Measurements from ENCODE around the gene ZNF543. TPM values are rescaled to one million over a fixed set of nuclear protein-coding genes. Genes with fewer than 3 reads are reported as not detected.

Gene ZNF543
- total and polyA plus RNA-seq, 9 donors: 4.4 to 13.8 (median 5.8) TPM

DNA sequence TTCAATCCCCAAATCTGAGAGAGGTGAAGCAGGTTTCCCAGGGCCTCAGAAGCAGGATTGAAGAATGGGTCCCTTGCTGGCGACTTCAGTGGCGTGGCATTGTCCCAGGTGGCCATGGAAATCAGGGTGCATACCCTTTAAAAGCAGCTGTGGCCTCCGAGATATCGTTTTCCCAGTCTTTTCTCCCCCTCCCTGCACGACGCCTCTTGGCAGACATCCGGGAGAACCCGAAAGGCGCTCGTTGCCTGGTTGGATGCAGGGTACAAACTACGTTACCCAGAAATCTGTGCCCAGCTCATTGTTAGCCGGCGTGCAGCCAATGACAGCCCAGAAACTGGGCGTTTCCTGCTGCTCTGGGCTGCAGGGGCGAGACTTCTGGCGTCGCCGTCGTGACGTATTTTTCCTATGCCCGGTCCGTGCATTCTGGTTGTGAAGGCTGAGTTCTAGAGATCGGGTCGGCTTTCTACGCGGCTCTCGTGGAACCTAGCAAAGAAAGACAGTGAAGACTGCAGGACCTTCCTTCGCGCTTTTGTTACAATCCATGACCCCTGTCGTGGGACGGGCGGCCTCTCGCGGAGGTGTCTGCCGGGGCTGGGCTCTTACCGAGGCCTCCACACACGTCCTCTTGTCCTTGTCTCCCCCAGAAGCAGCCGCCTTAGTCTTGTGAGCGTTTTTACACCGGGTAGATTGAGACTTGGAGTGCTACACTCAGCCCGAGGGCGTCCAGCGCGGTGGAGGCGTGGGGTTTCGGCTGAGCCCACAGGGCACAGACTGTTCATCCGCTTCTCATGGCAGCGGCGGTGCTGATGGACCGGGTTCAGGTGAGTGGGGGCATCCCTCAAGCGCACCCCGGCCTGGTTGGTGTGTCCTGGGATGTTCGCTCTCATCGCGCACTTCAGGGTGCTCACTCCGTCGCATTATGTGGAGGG lies 30.9 kb downstream of the ZNF543 start, which contains the start of gene ZNF304:
Gene ZNF304 (plus strand): TSS at position 395 of the 929 bp plus-strand sequence. CDS start 394 bp downstream, at position 789.
- Histone ChIP-seq H3K36me3 (ENCODE audit: control insufficient read depth, insufficient read depth, low read length) (peaks cover 34% of the 10 kb centered on the region), H3K4me3 (ENCODE audit: low read length) (peak within 1 kb of the TSS; percentile 89), H3K27me3 (ENCODE audit: control insufficient read depth, insufficient read depth, low read length) (no peaks in the 10 kb centered on the region), H3K27ac (ENCODE audit: low read length) (peak within 1 kb of the TSS; percentile 77), H3K9me3 (replicated peaks; ENCODE audit: control insufficient read depth, low read depth, low read length) (no peaks in the 10 kb centered on the region), H3K4me1 (ENCODE audit: control insufficient read depth, insufficient read depth, low read length) (peaks cover 10% of the 10 kb centered on the region)
- under 1% methylated on average over 53 of the region's 57 CpGs for WGBS (ENCODE audit: insufficient coverage)
- DNase-seq: peak; percentile 99

DNA sequence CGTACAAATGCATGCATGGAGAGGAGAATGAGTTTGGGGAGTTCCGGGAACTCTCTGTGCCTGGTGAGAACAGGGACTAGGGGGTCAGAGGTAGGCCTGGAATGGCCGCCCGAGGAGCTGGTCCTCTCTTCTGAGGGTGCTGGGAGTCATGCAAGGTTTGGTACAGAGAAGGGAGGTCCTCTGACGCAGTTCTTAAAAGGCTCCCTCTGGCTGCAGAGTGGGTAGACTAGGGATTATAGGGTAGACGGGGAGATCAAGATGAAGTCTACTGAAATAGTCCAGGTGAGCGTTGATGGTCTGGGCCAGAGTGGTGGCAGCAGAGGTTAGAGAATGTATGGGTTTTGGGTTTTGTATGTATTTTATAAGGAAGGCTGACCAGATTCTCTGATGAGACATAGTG lies 31.6 kb downstream of the ZNF543 start:
- no peak overlapping the region for H3K27ac ChIP-seq (ENCODE audit: low read length)
- peaks cover 42% of the 10 kb centered on the region for H3K36me3 ChIP-seq (ENCODE audit: control insufficient read depth, insufficient read depth, low read length)
- H3K27me3 ChIP-seq (ENCODE audit: control insufficient read depth, insufficient read depth, low read length): no peaks in the 10 kb centered on the region
- no peak for DNase-seq
- 17% methylated on average over 7 of the region's 7 CpGs for WGBS (ENCODE audit: insufficient coverage)
- peaks cover 10% of the 10 kb centered on the region for H3K4me1 ChIP-seq (ENCODE audit: control insufficient read depth, insufficient read depth, low read length)
- peak overlapping the region; percentile 89 for H3K4me3 ChIP-seq (ENCODE audit: low read length)
- H3K9me3 ChIP-seq (replicated peaks; ENCODE audit: control insufficient read depth, low read depth, low read length): no peaks in the 10 kb centered on the region

DNA sequence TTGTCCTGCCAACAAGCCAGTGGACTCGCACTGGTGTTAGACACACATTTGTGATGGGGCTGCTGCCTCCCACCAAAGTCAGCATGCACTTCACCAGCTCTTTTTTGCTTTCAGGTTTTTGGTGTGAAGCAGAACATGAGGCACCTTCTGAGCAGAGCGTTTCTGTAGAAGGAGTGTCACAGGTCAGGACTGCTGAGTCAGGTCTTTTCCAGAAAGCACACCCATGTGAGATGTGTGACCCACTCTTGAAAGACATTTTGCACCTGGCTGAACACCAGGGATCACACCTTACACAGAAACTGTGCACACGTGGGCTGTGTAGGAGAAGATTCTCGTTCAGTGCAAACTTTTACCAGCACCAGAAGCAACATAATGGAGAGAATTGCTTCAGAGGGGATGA lies 35.6 kb downstream of the ZNF543 start:
- no peak overlapping the region for H3K4me3 ChIP-seq (ENCODE audit: low read length)
- DNase-seq: no peak

DNA sequence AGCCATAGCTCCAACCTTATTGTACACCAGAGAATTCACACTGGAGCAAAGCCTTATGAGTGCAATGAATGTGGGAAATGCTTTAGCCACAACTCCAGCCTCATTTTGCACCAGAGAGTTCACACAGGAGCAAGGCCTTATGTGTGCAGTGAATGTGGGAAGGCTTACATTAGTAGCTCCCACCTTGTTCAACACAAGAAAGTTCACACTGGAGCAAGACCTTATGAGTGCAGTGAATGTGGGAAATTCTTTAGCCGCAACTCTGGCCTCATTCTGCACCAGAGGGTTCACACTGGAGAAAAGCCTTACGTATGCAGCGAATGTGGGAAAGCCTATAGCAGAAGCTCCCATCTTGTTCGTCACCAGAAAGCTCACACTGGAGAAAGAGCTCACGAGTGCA lies 37.1 kb downstream of the ZNF543 start:
- H3K27me3 ChIP-seq (ENCODE audit: control insufficient read depth, insufficient read depth, low read length): no peaks in the 10 kb centered on the region
- no peak overlapping the region for H3K4me3 ChIP-seq (ENCODE audit: low read length)
- 92% methylated on average over 4 of the region's 5 CpGs for WGBS (ENCODE audit: insufficient coverage)
- H3K9me3 ChIP-seq (replicated peaks; ENCODE audit: control insufficient read depth, low read depth, low read length): no peaks in the 10 kb centered on the region
- H3K27ac ChIP-seq (ENCODE audit: low read length): no peak overlapping the region
- H3K36me3 ChIP-seq (ENCODE audit: control insufficient read depth, insufficient read depth, low read length): peaks cover 61% of the 10 kb centered on the region
- H3K4me1 ChIP-seq (ENCODE audit: control insufficient read depth, insufficient read depth, low read length): peaks cover 2% of the 10 kb centered on the region
- DNase-seq: no peak

More for the DNA sequence above, 35.6 kb downstream of the ZNF543 start:
- Histone ChIP-seq H3K4me1 (ENCODE audit: control insufficient read depth, insufficient read depth, low read length) (peaks cover 10% of the 10 kb centered on the region), H3K27ac (ENCODE audit: low read length) (no peak overlapping the region), H3K27me3 (ENCODE audit: control insufficient read depth, insufficient read depth, low read length) (no peaks in the 10 kb centered on the region), H3K36me3 (ENCODE audit: control insufficient read depth, insufficient read depth, low read length) (peaks cover 61% of the 10 kb centered on the region), H3K9me3 (replicated peaks; ENCODE audit: control insufficient read depth, low read depth, low read length) (no peaks in the 10 kb centered on the region)
- WGBS (ENCODE audit: insufficient coverage): 100% methylated on average over 1 of the region's 4 CpGs

DNA sequence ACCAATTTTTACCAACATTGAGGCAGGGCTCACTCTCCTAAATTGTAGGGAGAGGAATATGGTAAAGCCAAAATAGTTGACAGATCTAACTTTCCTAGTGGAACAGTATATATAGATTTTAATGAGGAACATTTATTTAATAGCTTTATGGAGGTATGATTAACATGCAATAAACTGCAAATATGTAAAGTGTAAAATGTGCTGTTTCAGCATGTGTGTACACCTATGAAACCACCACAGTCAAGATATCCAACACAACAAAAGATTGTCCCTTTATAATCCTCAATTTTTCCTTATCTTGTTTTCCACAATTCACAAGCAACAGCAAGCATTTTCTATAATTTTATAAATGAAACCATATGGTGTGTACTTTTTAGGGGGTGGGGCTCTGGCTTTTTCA lies 39.0 kb downstream of the ZNF543 start:
- Histone ChIP-seq H3K4me1 (ENCODE audit: control insufficient read depth, insufficient read depth, low read length) (peaks cover 9% of the 10 kb centered on the region), H3K4me3 (ENCODE audit: low read length) (no peak overlapping the region), H3K27ac (ENCODE audit: low read length) (no peak overlapping the region), H3K36me3 (ENCODE audit: control insufficient read depth, insufficient read depth, low read length) (peaks cover 45% of the 10 kb centered on the region), H3K9me3 (replicated peaks; ENCODE audit: control insufficient read depth, low read depth, low read length) (no peaks in the 10 kb centered on the region), H3K27me3 (ENCODE audit: control insufficient read depth, insufficient read depth, low read length) (no peaks in the 10 kb centered on the region)
- DNase-seq: no peak

DNA sequence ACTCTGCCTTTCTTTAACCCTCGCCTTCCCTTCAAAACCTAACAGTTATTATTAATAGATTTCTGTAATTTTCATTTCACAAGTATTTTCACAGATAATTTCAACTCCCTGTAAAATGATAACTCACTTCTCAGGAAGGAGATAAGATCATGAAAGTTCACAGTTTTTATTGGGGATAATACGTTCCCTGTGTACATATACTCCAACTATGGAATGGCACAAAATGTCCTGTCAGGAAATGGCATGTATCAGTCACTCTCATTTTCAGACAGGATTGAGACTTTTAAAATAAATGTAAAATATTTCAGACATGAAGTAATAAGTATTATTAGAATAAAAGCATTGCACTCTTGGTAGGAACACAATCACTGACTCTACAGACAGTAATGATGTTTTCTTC lies 42.1 kb downstream of the ZNF543 start:
- DNase-seq: no peak
- Histone ChIP-seq H3K4me1 (ENCODE audit: control insufficient read depth, insufficient read depth, low read length) (peaks cover 11% of the 10 kb centered on the region), H3K27ac (ENCODE audit: low read length) (peak overlapping the region; percentile 96), H3K36me3 (ENCODE audit: control insufficient read depth, insufficient read depth, low read length) (peaks cover 17% of the 10 kb centered on the region), H3K27me3 (ENCODE audit: control insufficient read depth, insufficient read depth, low read length) (no peaks in the 10 kb centered on the region), H3K9me3 (replicated peaks; ENCODE audit: control insufficient read depth, low read depth, low read length) (no peaks in the 10 kb centered on the region), H3K4me3 (ENCODE audit: low read length) (peak overlapping the region; percentile 52)
- WGBS (ENCODE audit: insufficient coverage): no CpG with 5 or more reads among the region's 2 CpGs

DNA sequence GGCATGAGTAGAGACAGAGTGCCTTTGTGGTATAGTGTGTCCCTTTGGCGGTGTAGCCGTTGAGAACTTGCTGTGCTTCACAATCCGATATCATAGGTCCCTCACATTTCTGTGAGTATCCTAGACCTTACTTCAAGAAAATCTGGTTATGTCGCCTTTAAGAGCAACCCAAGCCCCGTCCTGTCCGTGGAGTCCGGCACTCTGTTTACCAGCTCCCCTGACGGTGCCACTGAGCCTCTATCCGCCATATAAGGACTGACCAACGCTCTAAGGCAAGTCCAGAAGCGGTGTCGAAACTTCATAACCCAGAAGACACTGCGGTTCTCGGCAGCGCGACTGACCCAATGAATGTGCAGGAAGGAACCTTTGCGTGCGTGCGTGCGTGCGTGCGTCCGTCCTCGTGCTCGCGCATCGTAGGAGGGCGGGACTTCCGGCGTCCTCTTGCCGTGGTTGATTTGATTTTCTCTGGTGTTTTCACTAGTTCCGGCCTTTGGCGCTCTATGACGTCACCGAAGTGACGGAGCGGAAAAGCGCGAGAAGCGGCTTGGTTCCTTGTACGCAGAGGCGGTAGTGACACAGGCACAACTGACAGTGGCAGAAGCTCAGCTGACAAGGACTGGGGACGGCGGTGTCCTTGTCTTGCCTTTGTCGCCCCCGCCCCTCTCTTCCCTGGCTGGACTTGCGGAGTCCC lies 42.9 kb downstream of the ZNF543 start, which contains the start of the genes TRAPPC2B and ZNF547:
Gene TRAPPC2B (plus strand): TSS at position 555 of the 691 bp plus-strand sequence. CDS start 1,283 bp downstream, outside the sequence.
Gene ZNF547 (plus strand): TSS at position 555 of the 691 bp plus-strand sequence. CDS start 5,005 bp downstream, outside the sequence.
- peak within 1 kb of the TSS; percentile 84 for H3K4me3 ChIP-seq (ENCODE audit: low read length)
- peak within 1 kb of the TSS; percentile 96 for H3K27ac ChIP-seq (ENCODE audit: low read length)
- WGBS (ENCODE audit: insufficient coverage): under 1% methylated on average over 46 of the region's 47 CpGs
- no peaks in the 10 kb centered on the region for H3K9me3 ChIP-seq (replicated peaks; ENCODE audit: control insufficient read depth, low read depth, low read length)
- DNase-seq: peak; percentile 100
- no peaks in the 10 kb centered on the region for H3K27me3 ChIP-seq (ENCODE audit: control insufficient read depth, insufficient read depth, low read length)
- peaks cover 11% of the 10 kb centered on the region for H3K4me1 ChIP-seq (ENCODE audit: control insufficient read depth, insufficient read depth, low read length)
- peaks cover 14% of the 10 kb centered on the region for H3K36me3 ChIP-seq (ENCODE audit: control insufficient read depth, insufficient read depth, low read length)

DNA sequence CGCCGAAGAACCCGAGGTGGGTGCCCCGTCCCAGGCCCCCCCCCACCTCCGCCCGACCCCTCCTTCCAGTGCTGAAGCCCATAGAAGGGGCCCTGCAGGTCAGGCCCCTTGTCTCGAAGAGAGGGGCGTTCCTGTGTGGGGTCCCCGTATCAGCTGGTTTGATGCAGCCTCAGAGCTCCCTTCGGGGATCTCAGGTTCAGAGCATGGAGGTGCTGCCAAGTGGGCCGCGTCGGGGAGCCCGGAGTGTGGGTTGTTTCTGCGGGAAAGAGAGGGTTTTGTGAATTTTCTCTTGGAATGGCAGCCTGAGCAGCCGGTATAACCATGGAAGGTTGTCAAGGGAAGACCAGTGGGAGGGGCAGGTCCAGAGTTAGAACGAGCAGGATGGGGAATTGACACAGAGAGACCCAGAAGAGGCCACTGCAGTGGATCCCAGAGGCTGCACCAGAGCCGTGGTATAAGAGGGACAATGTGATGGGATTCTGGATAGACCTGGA lies 43.5 kb downstream of the ZNF543 start:
- Histone ChIP-seq H3K36me3 (ENCODE audit: control insufficient read depth, insufficient read depth, low read length) (peaks cover 16% of the 10 kb centered on the region), H3K27ac (ENCODE audit: low read length) (peak overlapping the region; percentile 96), H3K9me3 (replicated peaks; ENCODE audit: control insufficient read depth, low read depth, low read length) (no peaks in the 10 kb centered on the region), H3K27me3 (ENCODE audit: control insufficient read depth, insufficient read depth, low read length) (no peaks in the 10 kb centered on the region), H3K4me1 (ENCODE audit: control insufficient read depth, insufficient read depth, low read length) (peaks cover 11% of the 10 kb centered on the region), H3K4me3 (ENCODE audit: low read length) (peak overlapping the region; percentile 84)
- peak; percentile 58 for DNase-seq
- WGBS (ENCODE audit: insufficient coverage): 0% methylated on average over 13 of the region's 18 CpGs

DNA sequence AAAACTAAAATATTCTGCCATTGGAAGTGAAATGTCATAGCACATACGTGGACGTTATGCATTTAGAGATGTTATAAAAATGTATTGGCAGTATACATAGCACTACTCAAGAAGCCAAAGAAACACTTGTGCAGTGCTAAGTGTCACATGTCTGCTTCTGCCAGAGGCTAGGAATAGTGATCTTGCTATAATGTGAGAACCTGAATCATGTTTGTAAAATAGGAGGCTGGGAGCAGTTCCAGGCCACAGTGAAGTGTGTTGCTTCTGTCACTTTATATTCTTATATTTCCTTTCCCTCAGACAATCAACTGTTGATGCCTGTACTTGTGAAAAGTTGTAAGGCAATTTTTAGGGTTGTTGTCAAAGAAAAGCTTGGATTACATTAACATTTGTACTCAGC lies 46.5 kb downstream of the ZNF543 start:
- Histone ChIP-seq H3K4me1 (ENCODE audit: control insufficient read depth, insufficient read depth, low read length) (peaks cover 11% of the 10 kb centered on the region), H3K27ac (ENCODE audit: low read length) (no peak overlapping the region), H3K27me3 (ENCODE audit: control insufficient read depth, insufficient read depth, low read length) (no peaks in the 10 kb centered on the region), H3K36me3 (ENCODE audit: control insufficient read depth, insufficient read depth, low read length) (peaks cover 20% of the 10 kb centered on the region), H3K9me3 (replicated peaks; ENCODE audit: control insufficient read depth, low read depth, low read length) (no peaks in the 10 kb centered on the region), H3K4me3 (ENCODE audit: low read length) (no peak overlapping the region)
- DNase-seq: no peak
- WGBS (ENCODE audit: insufficient coverage): no CpG with 5 or more reads among the region's 2 CpGs

DNA sequence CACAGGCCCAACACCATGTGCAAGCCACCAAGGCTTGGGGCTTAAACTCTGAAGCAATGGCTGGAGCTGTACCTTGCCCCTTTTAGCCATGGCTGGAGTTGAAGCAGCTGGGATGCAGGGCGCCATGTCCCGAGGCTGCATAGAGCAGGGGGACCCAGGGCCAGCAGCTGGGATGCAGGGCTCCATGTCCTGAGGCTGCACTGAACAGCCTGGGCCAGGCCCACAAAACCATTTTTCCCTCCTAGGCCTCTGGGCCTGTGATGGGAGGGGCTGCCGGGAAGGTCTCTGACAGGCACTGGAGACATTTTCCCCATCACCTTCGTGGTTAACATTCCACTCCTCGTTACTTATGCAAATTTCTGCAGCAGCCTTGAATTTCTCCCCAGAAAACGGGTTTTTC lies 53.9 kb downstream of the ZNF543 start:
- no peak overlapping the region for H3K4me3 ChIP-seq (ENCODE audit: low read length)
- H3K4me1 ChIP-seq (ENCODE audit: control insufficient read depth, insufficient read depth, low read length): no peaks in the 10 kb centered on the region
- 95% methylated on average over 5 of the region's 6 CpGs for WGBS (ENCODE audit: insufficient coverage)
- H3K27ac ChIP-seq (ENCODE audit: low read length): no peak overlapping the region
- peaks cover 15% of the 10 kb centered on the region for H3K9me3 ChIP-seq (replicated peaks; ENCODE audit: control insufficient read depth, low read depth, low read length)
- DNase-seq: no peak
- H3K27me3 ChIP-seq (ENCODE audit: control insufficient read depth, insufficient read depth, low read length): no peaks in the 10 kb centered on the region
- peaks cover 47% of the 10 kb centered on the region for H3K36me3 ChIP-seq (ENCODE audit: control insufficient read depth, insufficient read depth, low read length)

Data from muscle of leg (tissue), 11 donors.